A549 (cell line): ENCODE measurements around the gene DPY19L3.

Source experiments
- CBX2 ChIP-seq: fragments of 200-600 bp; sonication (generic); IDR thresholded peaks from 2 replicates; pipeline ENCODE4 v1.6.1; 2016; ENCODE audit warnings: low read depth, mild to moderate bottlenecking, borderline replicate concordance
- CEBPB ChIP-seq, 2 experiments: fragments of >200 bp in 1 of 2; sonication (Bioruptor Twin) in 1 of 2; formaldehyde crosslinking in 1 of 2; IDR thresholded peaks; 2 replicates each; pipeline ENCODE4 v1.6.1; 2012 to 2016
- CHD2 ChIP-seq: fragments of 150-350 bp; IDR thresholded peaks from 2 replicates; pipeline ENCODE4 v1.6.1; 2014; ENCODE audit warnings: low read length; ENCODE audit not compliant: partially characterized antibody
- EP300 ChIP-seq, 2 experiments: fragments of >200 bp; sonication (Bioruptor Twin); formaldehyde crosslinking; IDR thresholded peaks; 2 replicates in 1 of 2; 3 replicates in 1 of 2; pipeline ENCODE4 v1.6.1; 2016 to 2017
- FOXS1 ChIP-seq: fragments of 250-450 bp; sonication (Bioruptor Pico); IDR thresholded peaks from 2 replicates; pipeline ENCODE4 v1.5.0; 2020; ENCODE audit warnings: mild to moderate bottlenecking, moderate library complexity
- MAFK ChIP-seq: fragments of 450-650 bp; IDR thresholded peaks from 2 replicates; pipeline ENCODE4 v1.6.1; 2014; ENCODE audit not compliant: partially characterized antibody
- POLR2A ChIP-seq: IDR thresholded peaks from 2 replicates; pipeline ENCODE4 v1.6.1; 2012; ENCODE audit warnings: mild to moderate bottlenecking, low read length
- RNF2 ChIP-seq: fragments of 200-600 bp; sonication (generic); IDR thresholded peaks from 2 replicates; pipeline ENCODE4 v1.6.1; 2016; ENCODE audit warnings: low read depth, mild to moderate bottlenecking, antibody characterized with exemption, moderate library complexity, borderline replicate concordance
- ZSCAN20 ChIP-seq: fragments of 250-450 bp; sonication (Bioruptor Pico); IDR thresholded peaks from 2 replicates; pipeline ENCODE4 v1.8.0; 2022; ENCODE audit warnings: mild to moderate bottlenecking, moderate library complexity
- TF ChIP-seq, protein P1 (sequence below): fragments of 200-600 bp; sonication (generic); IDR thresholded peaks from 2 replicates; pipeline ENCODE4 v1.6.1; 2016; ENCODE audit warnings: antibody characterized with exemption, mild to moderate bottlenecking, moderate library complexity
- TF ChIP-seq, protein P2 (sequence below): fragments of >200 bp; sonication (Bioruptor Twin); formaldehyde crosslinking; IDR thresholded peaks from 3 replicates; pipeline ENCODE4 v1.5.1; 2016

DNA sequence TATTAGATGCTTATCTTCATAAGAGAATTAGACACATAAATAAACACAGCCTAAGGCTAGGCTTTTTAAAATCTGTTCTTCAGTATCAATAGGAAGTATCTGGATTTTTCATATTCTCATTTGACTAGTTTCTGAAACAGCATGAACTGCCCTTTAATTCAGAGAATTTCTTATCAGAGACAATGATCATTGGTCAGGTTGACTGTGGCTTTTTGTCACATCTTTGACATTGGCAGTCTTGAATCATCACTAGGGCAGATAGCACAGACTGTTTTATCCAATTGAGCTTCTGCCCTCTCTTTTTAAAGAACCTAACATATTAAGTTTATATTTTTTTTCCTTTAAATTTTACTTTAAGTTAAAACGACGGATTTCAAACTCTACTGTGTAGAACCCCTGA lies 59.6 kb downstream of the DPY19L3 start:
- TF ChIP-seq, protein P1, sequence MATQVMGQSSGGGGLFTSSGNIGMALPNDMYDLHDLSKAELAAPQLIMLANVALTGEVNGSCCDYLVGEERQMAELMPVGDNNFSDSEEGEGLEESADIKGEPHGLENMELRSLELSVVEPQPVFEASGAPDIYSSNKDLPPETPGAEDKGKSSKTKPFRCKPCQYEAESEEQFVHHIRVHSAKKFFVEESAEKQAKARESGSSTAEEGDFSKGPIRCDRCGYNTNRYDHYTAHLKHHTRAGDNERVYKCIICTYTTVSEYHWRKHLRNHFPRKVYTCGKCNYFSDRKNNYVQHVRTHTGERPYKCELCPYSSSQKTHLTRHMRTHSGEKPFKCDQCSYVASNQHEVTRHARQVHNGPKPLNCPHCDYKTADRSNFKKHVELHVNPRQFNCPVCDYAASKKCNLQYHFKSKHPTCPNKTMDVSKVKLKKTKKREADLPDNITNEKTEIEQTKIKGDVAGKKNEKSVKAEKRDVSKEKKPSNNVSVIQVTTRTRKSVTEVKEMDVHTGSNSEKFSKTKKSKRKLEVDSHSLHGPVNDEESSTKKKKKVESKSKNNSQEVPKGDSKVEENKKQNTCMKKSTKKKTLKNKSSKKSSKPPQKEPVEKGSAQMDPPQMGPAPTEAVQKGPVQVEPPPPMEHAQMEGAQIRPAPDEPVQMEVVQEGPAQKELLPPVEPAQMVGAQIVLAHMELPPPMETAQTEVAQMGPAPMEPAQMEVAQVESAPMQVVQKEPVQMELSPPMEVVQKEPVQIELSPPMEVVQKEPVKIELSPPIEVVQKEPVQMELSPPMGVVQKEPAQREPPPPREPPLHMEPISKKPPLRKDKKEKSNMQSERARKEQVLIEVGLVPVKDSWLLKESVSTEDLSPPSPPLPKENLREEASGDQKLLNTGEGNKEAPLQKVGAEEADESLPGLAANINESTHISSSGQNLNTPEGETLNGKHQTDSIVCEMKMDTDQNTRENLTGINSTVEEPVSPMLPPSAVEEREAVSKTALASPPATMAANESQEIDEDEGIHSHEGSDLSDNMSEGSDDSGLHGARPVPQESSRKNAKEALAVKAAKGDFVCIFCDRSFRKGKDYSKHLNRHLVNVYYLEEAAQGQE = no peak
- TF ChIP-seq POLR2A = no peak
- TF ChIP-seq FOXS1 (CRISPR knock-in tag) = no peak
- TF ChIP-seq, protein P2, sequence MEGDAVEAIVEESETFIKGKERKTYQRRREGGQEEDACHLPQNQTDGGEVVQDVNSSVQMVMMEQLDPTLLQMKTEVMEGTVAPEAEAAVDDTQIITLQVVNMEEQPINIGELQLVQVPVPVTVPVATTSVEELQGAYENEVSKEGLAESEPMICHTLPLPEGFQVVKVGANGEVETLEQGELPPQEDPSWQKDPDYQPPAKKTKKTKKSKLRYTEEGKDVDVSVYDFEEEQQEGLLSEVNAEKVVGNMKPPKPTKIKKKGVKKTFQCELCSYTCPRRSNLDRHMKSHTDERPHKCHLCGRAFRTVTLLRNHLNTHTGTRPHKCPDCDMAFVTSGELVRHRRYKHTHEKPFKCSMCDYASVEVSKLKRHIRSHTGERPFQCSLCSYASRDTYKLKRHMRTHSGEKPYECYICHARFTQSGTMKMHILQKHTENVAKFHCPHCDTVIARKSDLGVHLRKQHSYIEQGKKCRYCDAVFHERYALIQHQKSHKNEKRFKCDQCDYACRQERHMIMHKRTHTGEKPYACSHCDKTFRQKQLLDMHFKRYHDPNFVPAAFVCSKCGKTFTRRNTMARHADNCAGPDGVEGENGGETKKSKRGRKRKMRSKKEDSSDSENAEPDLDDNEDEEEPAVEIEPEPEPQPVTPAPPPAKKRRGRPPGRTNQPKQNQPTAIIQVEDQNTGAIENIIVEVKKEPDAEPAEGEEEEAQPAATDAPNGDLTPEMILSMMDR = no peak
- no peak for TF ChIP-seq CEBPB (IDR thresholded peaks at IDR 0.05)
- no peak for TF ChIP-seq EP300 (IDR thresholded peaks at IDR 0.05)
- no peak for TF ChIP-seq ZSCAN20
- no peak for TF ChIP-seq MAFK
- TF ChIP-seq CHD2 = no peak
- no peak for TF ChIP-seq RNF2
- no peak for TF ChIP-seq CBX2
